Measurements from ENCODE around the gene NFYC. TPM values are rescaled to one million over a fixed set of nuclear protein-coding genes. Genes with fewer than 3 reads are reported as not detected.

The NFYC gene
- total RNA-seq, 1 experiment from 2014 or later = 61.6 TPM

DNA sequence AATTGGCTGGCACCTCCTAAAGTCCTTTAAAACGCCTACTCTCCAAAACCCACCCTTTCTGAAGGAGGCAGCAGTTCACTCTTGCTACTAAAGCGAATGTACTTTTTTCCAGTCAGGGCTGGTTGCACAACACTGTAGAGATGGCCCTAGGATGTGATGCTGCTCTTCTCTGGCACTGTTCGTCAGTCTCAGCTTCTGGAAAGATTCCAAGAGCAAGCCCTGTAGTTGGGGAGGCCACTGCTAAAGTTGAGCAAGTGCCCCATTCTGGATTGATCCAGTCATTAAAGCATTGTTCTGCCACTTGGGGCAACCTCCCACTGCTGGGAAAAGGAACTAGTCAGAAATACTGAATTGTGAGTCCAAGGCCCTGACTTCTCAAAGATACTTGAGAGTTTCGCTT lies 63.6 kb downstream of the NFYC start:
- Mint-ChIP-seq H3K36me3 (ENCODE audit: insufficient read depth, unreplicated experiment) (peaks cover 44% of the 10 kb centered on the region), H3K4me1 (ENCODE audit: low read depth, unreplicated experiment) (no peaks in the 10 kb centered on the region), H3K4me3 (ENCODE audit: unreplicated experiment) (no peak overlapping the region), H3K27me3 (ENCODE audit: insufficient read depth, unreplicated experiment) (no peaks in the 10 kb centered on the region), H3K9me3 (ENCODE audit: unreplicated experiment) (no peaks in the 10 kb centered on the region), H3K27ac (ENCODE audit: unreplicated experiment) (no peak overlapping the region)
- no peak for TF ChIP-seq CTCF (IDR thresholded peaks at IDR 0.05; ENCODE audit: insufficient read depth in 1 of 2, low read depth in 1 of 2, low read length in 1 of 2, severe bottlenecking in 1 of 2, unreplicated experiment in 1 of 2)
- ChIA-PET POLR2A (no interaction called here), CTCF (no interaction called here)
- Histone ChIP-seq H3K27me3 (replicated peaks; ENCODE audit: control insufficient read depth, insufficient read depth, low read length) (no peaks in the 10 kb centered on the region), H3K9me3 (no peaks in the 10 kb centered on the region), H3K36me3 (ENCODE audit: control insufficient read depth, insufficient read depth, low read length) (peaks cover 1% of the 10 kb centered on the region; the same call in 1 of the 2 replicates), H3K4me1 (no peaks in the 10 kb centered on the region), H3K4me3 (ENCODE audit: low read depth, low read length) (no peak overlapping the region)
- no peak for DNase-seq
- BruUV-seq (replicated peaks) = no TSS peak
- intact Hi-C loops (cut with micrococcal nuclease; ENCODE audit: unreplicated experiment) = no loop called here

DNA sequence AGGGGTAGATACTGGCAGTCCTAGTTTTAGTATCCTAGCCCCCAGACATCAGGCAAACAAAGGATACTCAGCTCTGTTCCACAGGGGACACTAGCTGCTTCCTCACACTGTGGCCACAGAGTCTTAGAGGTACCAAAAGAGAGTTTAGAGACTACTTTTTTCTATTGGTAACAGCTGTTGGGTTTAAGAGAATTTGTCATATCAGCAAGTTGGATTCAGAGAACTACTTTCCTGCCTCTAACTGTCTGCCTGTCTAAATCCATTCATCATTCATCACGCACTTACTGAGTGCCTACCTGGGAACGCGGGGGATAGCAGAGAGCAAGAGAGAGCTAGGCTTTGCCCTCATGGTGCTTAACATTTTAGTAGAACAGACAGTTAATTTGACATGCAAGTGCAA lies 65.0 kb downstream of the NFYC start:
- H3K4me3 Mint-ChIP-seq (ENCODE audit: unreplicated experiment) = no peak overlapping the region
- ChIA-PET POLR2A (no interaction called here), CTCF (no interaction called here)
- intact Hi-C loops (cut with micrococcal nuclease; ENCODE audit: unreplicated experiment) = no loop called here
- H3K4me3 ChIP-seq (ENCODE audit: low read depth, low read length) = no peak overlapping the region
- no peaks in the 10 kb centered on the region for H3K4me1 Mint-ChIP-seq (ENCODE audit: low read depth, unreplicated experiment)
- H3K36me3 Mint-ChIP-seq (ENCODE audit: insufficient read depth, unreplicated experiment) = peaks cover 32% of the 10 kb centered on the region
- no peak for DNase-seq
- BruUV-seq (replicated peaks) = no TSS peak
- H3K27ac Mint-ChIP-seq (ENCODE audit: unreplicated experiment) = no peak overlapping the region
- no peaks in the 10 kb centered on the region for H3K4me1 ChIP-seq
- H3K27me3 Mint-ChIP-seq (ENCODE audit: insufficient read depth, unreplicated experiment) = no peaks in the 10 kb centered on the region
- H3K9me3 Mint-ChIP-seq (ENCODE audit: unreplicated experiment) = no peaks in the 10 kb centered on the region
- no peak for TF ChIP-seq CTCF (IDR thresholded peaks at IDR 0.05; ENCODE audit: insufficient read depth in 1 of 2, low read depth in 1 of 2, low read length in 1 of 2, severe bottlenecking in 1 of 2, unreplicated experiment in 1 of 2)
- H3K27me3 ChIP-seq (replicated peaks; ENCODE audit: control insufficient read depth, insufficient read depth, low read length) = no peaks in the 10 kb centered on the region
- no peaks in the 10 kb centered on the region for H3K9me3 ChIP-seq
- H3K36me3 ChIP-seq (ENCODE audit: control insufficient read depth, insufficient read depth, low read length) = peaks cover 1% of the 10 kb centered on the region; the same call in 1 of the 2 replicates

- Mint-ChIP-seq H3K9me3 (ENCODE audit: unreplicated experiment) (no peaks in the 10 kb centered on the region), H3K4me3 (ENCODE audit: unreplicated experiment) (no peak overlapping the region), H3K27ac (ENCODE audit: unreplicated experiment) (no peak overlapping the region), H3K4me1 (ENCODE audit: low read depth, unreplicated experiment) (no peaks in the 10 kb centered on the region), H3K27me3 (ENCODE audit: insufficient read depth, unreplicated experiment) (no peaks in the 10 kb centered on the region), H3K36me3 (ENCODE audit: insufficient read depth, unreplicated experiment) (peaks cover 32% of the 10 kb centered on the region)
- Histone ChIP-seq H3K27me3 (replicated peaks; ENCODE audit: control insufficient read depth, insufficient read depth, low read length) (no peaks in the 10 kb centered on the region), H3K36me3 (ENCODE audit: control insufficient read depth, insufficient read depth, low read length) (peaks cover 1% of the 10 kb centered on the region; the same call in 1 of the 2 replicates), H3K4me3 (ENCODE audit: low read depth, low read length) (no peak overlapping the region), H3K9me3 (no peaks in the 10 kb centered on the region), H3K4me1 (no peaks in the 10 kb centered on the region)
- no peak for TF ChIP-seq CTCF (IDR thresholded peaks at IDR 0.05; ENCODE audit: insufficient read depth in 1 of 2, low read depth in 1 of 2, low read length in 1 of 2, severe bottlenecking in 1 of 2, unreplicated experiment in 1 of 2)
- CTCF ChIA-PET = no interaction called here
- no peak for DNase-seq
- intact Hi-C loops (cut with micrococcal nuclease; ENCODE audit: unreplicated experiment) = no loop called here
- BruUV-seq (replicated peaks) = no TSS peak
- POLR2A ChIA-PET = no interaction called here
These were observed 65.6 kb downstream of the NFYC start for GRCh38 chr1:40757084-40757483.

Measured in Caco-2 (cell line).